WTC11 (cell line): ENCODE measurements around the gene RGS14. TPM values are rescaled to one million over a fixed set of nuclear protein-coding genes. Genes with fewer than 3 reads are reported as not detected.

Experiments
- ATAC-seq: fragments of 200-7000 bp; cut with Tn5 transposase; 2 replicates; pipeline ENCODE4 v1.10.0; 2021; ENCODE audit warnings: mild to moderate bottlenecking, moderate library complexity
- CTCF ChIA-PET: fragments of 300-600 bp; sonication (Branson Sonifier 250); formaldehyde crosslinking; loops from one replicate; lab custom pipeline; 2021; ENCODE audit warnings: antibody characterized with exemption; lab: Charles Lee
- POLR2A ChIA-PET: fragments of 350-600 bp; sonication (Branson Sonifier 250); formaldehyde crosslinking; loops from one replicate; lab custom pipeline; 2021; ENCODE audit warnings: antibody characterized with exemption; lab: Charles Lee
- DNase-seq: peaks from one replicate; pipeline ENCODE4 v3.0.0; 2021; ENCODE audit warnings: low spot score
- H3K27ac Mint-ChIP-seq: 2 replicates; pipeline ENCODE4 v1.8.0; 2021; ENCODE audit warnings: mixed read lengths
- H3K27me3 Mint-ChIP-seq: 2 replicates; pipeline ENCODE4 v1.8.0; 2021; ENCODE audit warnings: low read depth, mild to moderate bottlenecking, moderate library complexity, mixed read lengths
- H3K36me3 Mint-ChIP-seq: 2 replicates; pipeline ENCODE4 v1.8.0; 2021; ENCODE audit warnings: mixed read lengths
- H3K4me1 Mint-ChIP-seq: 2 replicates; pipeline ENCODE4 v1.8.0; 2022; ENCODE audit warnings: mixed read lengths
- H3K4me3 Mint-ChIP-seq: 2 replicates; pipeline ENCODE4 v1.8.0; 2021; ENCODE audit warnings: mild to moderate bottlenecking, moderate library complexity, mixed read lengths
- H3K9me3 Mint-ChIP-seq: 2 replicates; pipeline ENCODE4 v1.8.0; 2021; ENCODE audit warnings: mixed read lengths
- CREM ChIP-seq: sonication (generic); formaldehyde crosslinking; IDR thresholded peaks from 2 replicates; pipeline ENCODE4 v1.8.1; 2022; ENCODE audit warnings: mild to moderate bottlenecking, missing genetic modification reagents, moderate library complexity
- ELF4 ChIP-seq: sonication (generic); formaldehyde crosslinking; IDR thresholded peaks from 2 replicates; pipeline ENCODE4 v1.8.1; 2022; ENCODE audit warnings: low read depth, mild to moderate bottlenecking, moderate library complexity, missing genetic modification reagents
- ESRRA ChIP-seq: sonication (generic); formaldehyde crosslinking; IDR thresholded peaks from 2 replicates; pipeline ENCODE4 v1.8.1; 2022; ENCODE audit warnings: mild to moderate bottlenecking, missing genetic modification reagents, borderline replicate concordance
- FOXJ3 ChIP-seq: sonication (generic); formaldehyde crosslinking; IDR thresholded peaks from 2 replicates; pipeline ENCODE4 v1.9.0; 2021; ENCODE audit warnings: missing genetic modification reagents, mild to moderate bottlenecking, borderline replicate concordance
- MAX ChIP-seq: sonication (generic); formaldehyde crosslinking; IDR thresholded peaks from 2 replicates; pipeline ENCODE4 v1.8.0; 2022; ENCODE audit warnings: mild to moderate bottlenecking, missing genetic modification reagents
- PRRX2 ChIP-seq: fragments of 250-450 bp; sonication (Bioruptor Pico); IDR thresholded peaks from 2 replicates; pipeline ENCODE4 v1.8.0; 2021; ENCODE audit warnings: mild to moderate bottlenecking
- ZNF396 ChIP-seq: fragments of 250-450 bp; sonication (Bioruptor Pico); IDR thresholded peaks from 2 replicates; pipeline ENCODE4 v1.8.0; 2021; ENCODE audit warnings: mild to moderate bottlenecking, moderate library complexity, borderline replicate concordance
- ZNF671 ChIP-seq: fragments of 250-450 bp; sonication (Bioruptor Pico); IDR thresholded peaks from 2 replicates; pipeline ENCODE4 v1.8.0; 2021; ENCODE audit warnings: mild to moderate bottlenecking
- total RNA-seq: library from RNA; stranded (reverse); gene quantifications from 3 replicates; pipeline ENCODE4 v1.2.3, GENCODE V29; 2021

The RGS14 gene
- total RNA-seq, 1 experiment from 2014 or later = 74.6 TPM

GRCh38 chr5:177421062-177421798 lies 63.5 kb downstream of the RGS14 start:
- CTCF ChIA-PET = interaction anchor here (1.4 to 3.0 kb wide), 2 partner anchors 31 to 50 kb away, joined by 5 to 10 read pairs; no protein-coding TSS in a partner anchor
- ATAC-seq (no peak), DNase-seq (no peak)
- TF ChIP-seq CREM (CRISPR knock-in tag) (no peak), ZNF396 (CRISPR knock-in tag) (no peak), PRRX2 (CRISPR knock-in tag) (no peak), ELF4 (CRISPR knock-in tag) (no peak), FOXJ3 (CRISPR knock-in tag) (no peak), ESRRA (CRISPR knock-in tag) (no peak), MAX (no peak), ZNF671 (CRISPR knock-in tag) (no peak)
- H3K4me3 Mint-ChIP-seq = no peak overlapping the region
- no peaks in the 10 kb centered on the region for H3K36me3 Mint-ChIP-seq
- H3K4me1 Mint-ChIP-seq = peaks cover 5% of the 10 kb centered on the region
- POLR2A ChIA-PET = no interaction called here
- H3K9me3 Mint-ChIP-seq = no peaks in the 10 kb centered on the region
- H3K27ac Mint-ChIP-seq = no peak overlapping the region
- H3K27me3 Mint-ChIP-seq = peaks cover 13% of the 10 kb centered on the region

Other genes starting within 250 kb of the RGS14 start
- 144 to 153 TPM (median 148 TPM) in 3 replicates for gene NSD1, start 224.2 kb upstream of the RGS14 start, total RNA-seq
- 37.0 to 40.2 TPM (median 38.0 TPM) in 3 replicates for gene RAB24, start 54.2 kb upstream of the RGS14 start, total RNA-seq
- 235 to 273 TPM (median 245 TPM) in 3 replicates for gene PRELID1, start 54.1 kb upstream of the RGS14 start, total RNA-seq
- gene MXD3, start 46.0 kb upstream of the RGS14 start, total RNA-seq = 16.9 to 25.7 TPM (median 18.8 TPM) in 3 replicates
- gene LMAN2, start 6.3 kb upstream of the RGS14 start, total RNA-seq = 141 to 162 TPM (median 147 TPM) in 3 replicates
- not detected in 3 replicates for gene SLC34A1, start 26.5 kb downstream of the RGS14 start, total RNA-seq
- 0.48 TPM in 1 of 3 replicates, not detected in the others for gene PFN3, start 42.7 kb downstream of the RGS14 start, total RNA-seq
- gene F12, start 51.6 kb downstream of the RGS14 start, total RNA-seq = 10.0 to 12.8 TPM (median 12.1 TPM) in 3 replicates
- 60.7 to 69.2 TPM (median 61.7 TPM) in 3 replicates for gene GRK6, start 68.8 kb downstream of the RGS14 start, total RNA-seq
- 13.1 to 14.7 TPM (median 14.6 TPM) in 3 replicates for gene PRR7, start 88.9 kb downstream of the RGS14 start, total RNA-seq
- 267 to 288 TPM (median 269 TPM) in 3 replicates for gene DBN1, start 115.7 kb downstream of the RGS14 start, total RNA-seq
- 124 to 142 TPM (median 139 TPM) in 3 replicates for gene PDLIM7, start 139.7 kb downstream of the RGS14 start, total RNA-seq
- 9.0 to 9.9 TPM (median 9.0 TPM) in 3 replicates for gene DOK3, start 151.9 kb downstream of the RGS14 start, total RNA-seq
- gene DDX41, start 159.0 kb downstream of the RGS14 start, total RNA-seq = 136 to 156 TPM (median 137 TPM) in 3 replicates
- 95.1 to 101 TPM (median 95.6 TPM) in 3 replicates for gene FAM193B, start 196.6 kb downstream of the RGS14 start, total RNA-seq
- 164 to 172 TPM (median 170 TPM) in 3 replicates for gene TMED9, start 234.3 kb downstream of the RGS14 start, total RNA-seq
- gene B4GALT7, start 242.2 kb downstream of the RGS14 start, total RNA-seq = 20.3 to 22.5 TPM (median 21.7 TPM) in 3 replicates